ENCODE measurements around the gene VPS51.
A peak's percentile ranks its signal among the peaks of the same experiment; 100 is the strongest.

VPS51 gene

GRCh38 chr11:65095974-65096806 lies at the start of gene VPS51:
VPS51 (plus strand) TSS chr11:65096214; CDS start chr11:65096251, 37 bp downstream.
- DNase-seq, result peak; percentile 53 to 84

DNA sequence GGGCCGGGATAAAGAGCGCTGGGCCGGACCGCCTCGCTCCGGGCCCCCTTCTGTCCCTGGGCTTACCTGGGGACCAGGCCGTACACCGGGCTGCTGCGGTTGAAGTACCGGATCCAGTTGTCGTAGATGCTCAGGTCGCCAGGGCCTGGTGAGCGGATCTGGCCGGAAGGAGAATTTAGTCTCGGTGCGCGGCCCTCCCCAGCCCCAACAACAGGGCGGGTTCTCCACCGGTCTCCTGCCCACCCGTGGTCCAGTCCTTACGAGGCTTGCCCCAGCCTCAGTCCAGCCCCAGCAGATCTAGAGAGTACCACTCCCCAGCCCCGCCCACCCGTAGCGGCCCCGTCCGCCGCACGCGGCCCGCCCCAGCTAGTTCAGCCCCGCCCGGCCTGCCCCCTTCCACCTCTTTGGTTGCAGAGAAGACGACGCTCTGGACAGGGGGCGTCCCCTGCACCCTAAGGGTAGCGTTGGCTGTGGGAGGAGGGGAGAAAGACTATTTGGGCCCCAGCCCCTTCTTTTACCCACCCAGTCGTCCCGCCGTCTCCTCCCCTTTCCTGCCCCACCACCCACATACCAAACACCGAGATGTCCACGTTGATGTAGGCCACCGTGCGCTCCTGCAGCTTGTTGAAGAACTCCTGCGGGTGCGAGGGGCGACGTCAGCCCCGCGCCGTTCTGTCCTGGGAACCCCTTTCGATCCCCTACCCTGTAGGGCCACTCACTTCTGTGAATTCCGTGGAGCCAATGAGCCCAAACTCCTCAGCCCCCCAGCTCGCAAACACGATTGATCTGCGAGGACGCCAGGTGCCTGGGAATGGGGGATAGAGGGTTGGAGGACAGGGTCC lies 48.2 kb upstream of the VPS51 start:
- peak in 1 of 2 donors; percentile 6 for DNase-seq

DNA sequence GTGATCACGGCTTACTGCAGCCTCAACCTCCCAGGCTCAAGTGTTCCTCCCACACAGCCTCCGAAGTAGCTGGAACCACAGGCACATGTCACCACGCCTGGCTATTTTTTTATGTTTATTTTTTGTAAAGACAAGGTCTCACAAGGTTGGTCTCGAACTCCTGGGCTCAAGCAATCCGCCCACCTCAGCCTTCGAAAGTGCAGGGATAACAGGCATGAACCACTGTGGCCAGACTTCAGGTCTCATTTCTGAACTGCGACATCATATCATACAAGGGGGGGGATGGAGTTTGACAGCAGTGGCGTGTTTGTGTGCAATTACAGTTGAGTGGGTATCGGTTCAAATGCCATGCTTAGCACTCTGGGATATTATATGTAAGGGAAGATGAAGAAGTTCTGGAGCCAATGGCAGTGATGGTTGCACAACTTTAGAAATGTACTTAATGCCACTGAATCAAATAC lies 44.6 kb upstream of the VPS51 start:
- no peak for DNase-seq

GRCh38 chr11:65053827-65054508 lies 42.0 kb upstream of the VPS51 start:
- no peak for DNase-seq

GRCh38 chr11:65055538-65055937 lies 40.5 kb upstream of the VPS51 start:
- no peak for DNase-seq

DNA sequence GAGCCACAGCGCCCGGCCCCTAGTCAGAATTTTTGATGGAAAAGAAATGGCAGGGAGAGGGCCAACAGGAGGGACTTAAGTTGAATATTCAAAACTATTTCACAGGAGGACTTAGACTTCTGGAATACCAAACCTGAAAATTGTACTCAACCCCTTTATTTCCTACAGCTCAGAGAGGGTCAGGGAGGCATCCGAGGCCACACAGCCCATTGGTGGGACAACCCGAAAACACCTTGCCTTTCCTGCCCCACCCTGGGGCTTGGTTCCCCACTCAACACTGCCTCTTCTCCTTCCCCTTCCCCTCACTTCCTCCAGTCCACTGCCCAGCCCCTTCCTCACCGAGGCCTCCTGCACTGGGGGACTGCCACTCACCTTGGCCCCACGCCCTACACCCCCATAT lies 39.0 kb upstream of the VPS51 start:
- DNase-seq, result no peak

GRCh38 chr11:65057526-65057925 lies 38.5 kb upstream of the VPS51 start:
- no peak for DNase-seq

- DNase-seq, result no peak
Observed at GRCh38 chr11:65058012-65058411, 38.0 kb upstream of the VPS51 start.

DNA sequence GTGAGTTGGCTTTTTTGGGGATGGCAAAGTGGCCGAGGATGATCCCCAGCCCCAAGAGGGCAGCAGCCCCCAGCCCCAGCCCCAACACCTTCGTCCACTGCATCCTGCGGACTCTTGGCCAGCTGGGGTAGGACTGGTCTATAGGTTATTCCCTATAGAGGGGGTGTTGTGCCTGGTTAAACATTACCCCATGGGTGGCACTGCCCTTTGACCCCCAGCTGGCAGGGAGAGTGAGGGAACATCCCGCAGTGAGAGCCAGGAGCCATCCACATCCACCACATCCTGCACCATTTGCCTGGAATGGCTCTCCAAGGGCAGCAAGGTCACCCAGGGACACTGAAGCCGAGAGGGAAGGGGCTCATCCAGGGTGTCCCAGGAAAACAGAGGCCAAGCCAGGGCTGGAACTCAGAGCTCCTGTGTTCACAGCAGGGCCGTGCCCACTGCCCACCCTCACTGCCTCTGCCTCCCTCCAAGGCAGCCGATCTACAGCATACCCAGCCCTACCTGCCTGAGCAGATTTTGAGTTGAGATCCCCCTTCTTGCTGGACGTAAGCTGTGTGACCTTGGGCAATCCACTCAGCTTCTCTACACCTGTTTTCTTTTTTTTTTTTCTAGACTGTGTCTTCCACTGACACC lies 37.5 kb upstream of the VPS51 start, which contains the start of gene NAALADL1:
NAALADL1 (minus strand) TSS at position 135 of the 636 bp plus-strand sequence; CDS start at position 103, 32 bp downstream.
- DNase-seq, result no peak

- no peak for DNase-seq
Observed at GRCh38 chr11:65059523-65059922, 36.5 kb upstream of the VPS51 start.

DNA sequence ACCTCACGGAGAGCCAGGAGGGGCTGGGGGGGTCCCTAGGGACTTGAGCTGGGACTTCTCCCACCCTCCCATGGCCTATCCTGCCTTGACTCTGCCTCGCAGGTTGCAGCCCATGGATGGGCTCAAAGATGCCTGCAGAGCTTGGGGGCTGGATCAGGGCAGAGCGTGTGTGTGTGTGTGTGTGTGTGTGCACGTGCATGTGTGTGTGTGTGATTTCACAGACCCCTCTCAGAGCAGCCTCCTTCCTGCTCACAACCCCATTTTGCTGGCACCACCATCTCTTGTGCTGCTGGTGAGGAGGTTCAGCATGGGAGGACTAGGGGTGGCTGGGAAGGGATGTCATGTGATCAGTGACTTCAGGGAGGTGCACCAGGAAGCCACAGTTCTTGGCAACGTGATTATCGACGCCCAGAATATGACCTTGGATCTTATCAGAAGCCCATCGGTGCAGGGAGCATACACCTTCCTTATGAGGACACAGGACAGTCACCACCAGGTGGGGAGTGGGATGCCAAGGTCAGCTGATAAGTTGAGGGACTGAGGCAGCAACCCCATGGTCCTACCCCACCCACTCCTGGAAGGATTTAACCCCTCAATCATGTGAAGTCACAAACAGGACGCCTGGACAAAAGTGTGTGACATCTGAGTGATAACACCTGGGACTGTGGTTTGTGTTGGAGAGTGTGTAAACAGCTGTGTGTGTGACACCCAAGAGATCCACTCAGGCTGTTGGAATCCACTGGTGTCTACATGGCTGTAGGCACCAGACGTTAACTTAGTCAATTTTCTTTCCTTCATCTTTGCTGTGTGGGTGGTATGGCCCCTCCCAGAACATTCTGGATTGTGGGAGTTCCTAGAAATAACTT lies 35.8 kb upstream of the VPS51 start:
- no peak for DNase-seq

- no peak for DNase-seq
Observed at GRCh38 chr11:65060913-65061408, 35.1 kb upstream of the VPS51 start.

- DNase-seq, result no peak
Observed at GRCh38 chr11:65063532-65063931, 32.5 kb upstream of the VPS51 start.

DNA sequence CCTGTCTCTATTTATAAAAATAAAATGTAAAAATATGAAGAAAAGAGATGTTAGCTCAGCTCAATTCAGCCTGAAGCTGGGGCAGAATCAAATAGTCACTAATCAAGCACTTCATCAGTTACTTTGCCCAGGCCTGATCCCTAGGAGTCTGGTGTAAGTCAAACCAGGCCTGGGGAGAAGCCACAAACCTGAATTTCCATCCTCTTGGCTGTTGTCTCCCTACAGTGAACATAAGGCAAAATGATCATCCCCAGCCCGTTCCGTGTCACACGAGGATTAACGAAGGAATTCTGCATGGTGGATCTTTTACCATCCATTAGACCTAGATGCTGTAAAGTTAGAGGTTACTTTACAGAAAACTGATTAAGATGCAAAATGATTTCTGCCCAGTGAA lies 31.2 kb upstream of the VPS51 start:
- DNase-seq, result no peak

- no peak for DNase-seq
Observed at GRCh38 chr11:65065851-65066250, 30.2 kb upstream of the VPS51 start.

DNA sequence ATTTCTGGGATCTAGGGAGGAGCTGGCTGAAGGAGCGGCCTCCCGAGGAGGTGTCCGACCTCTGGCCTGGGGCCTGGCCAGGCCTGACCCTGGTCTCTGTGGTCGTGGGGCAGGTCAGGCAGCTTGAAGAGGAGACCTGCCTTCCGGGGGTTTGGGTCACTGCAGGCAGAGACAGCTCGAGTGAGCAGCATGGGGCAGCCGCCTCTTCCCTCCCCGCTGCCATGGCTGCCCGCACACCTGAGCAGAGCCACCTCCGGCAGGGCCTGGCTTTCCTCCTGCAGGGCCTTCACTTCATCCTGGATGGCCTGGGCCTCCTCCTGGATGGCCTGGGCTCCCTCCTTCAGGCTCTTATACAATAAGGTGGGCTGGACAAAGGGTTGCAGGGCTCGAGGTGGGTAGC lies 29.7 kb upstream of the VPS51 start:
- no peak for DNase-seq

DNA sequence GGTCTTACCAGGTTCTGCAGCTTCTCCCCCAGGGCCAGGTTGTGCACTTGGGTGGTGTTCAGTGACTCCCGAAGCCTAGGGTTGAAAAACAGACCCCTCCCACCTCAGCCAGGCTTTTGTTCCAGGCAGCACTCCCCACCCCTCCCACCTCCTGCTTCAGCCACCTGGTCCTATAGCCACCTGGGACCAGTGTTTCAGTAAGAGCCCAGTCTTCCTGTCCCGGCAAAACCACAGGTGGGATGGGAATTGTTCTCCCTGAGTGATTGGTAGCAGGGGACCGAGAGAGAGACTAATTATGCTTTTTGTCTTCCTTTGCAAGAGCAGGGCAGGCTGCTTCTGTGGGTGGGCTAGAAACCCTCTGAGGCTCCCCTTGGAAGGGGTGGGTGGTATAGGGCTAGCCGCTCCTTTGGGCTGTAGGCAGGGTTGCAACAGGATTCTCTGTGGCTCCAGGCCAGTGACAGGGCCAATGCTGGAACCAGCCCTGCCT lies 29.2 kb upstream of the VPS51 start:
- DNase-seq, result no peak

- DNase-seq, result no peak
Observed at GRCh38 chr11:65067446-65067845, 28.6 kb upstream of the VPS51 start.

- DNase-seq, result peak in 1 of 2 donors; percentile 5
Observed at GRCh38 chr11:65069217-65069616, 26.8 kb upstream of the VPS51 start.

DNA sequence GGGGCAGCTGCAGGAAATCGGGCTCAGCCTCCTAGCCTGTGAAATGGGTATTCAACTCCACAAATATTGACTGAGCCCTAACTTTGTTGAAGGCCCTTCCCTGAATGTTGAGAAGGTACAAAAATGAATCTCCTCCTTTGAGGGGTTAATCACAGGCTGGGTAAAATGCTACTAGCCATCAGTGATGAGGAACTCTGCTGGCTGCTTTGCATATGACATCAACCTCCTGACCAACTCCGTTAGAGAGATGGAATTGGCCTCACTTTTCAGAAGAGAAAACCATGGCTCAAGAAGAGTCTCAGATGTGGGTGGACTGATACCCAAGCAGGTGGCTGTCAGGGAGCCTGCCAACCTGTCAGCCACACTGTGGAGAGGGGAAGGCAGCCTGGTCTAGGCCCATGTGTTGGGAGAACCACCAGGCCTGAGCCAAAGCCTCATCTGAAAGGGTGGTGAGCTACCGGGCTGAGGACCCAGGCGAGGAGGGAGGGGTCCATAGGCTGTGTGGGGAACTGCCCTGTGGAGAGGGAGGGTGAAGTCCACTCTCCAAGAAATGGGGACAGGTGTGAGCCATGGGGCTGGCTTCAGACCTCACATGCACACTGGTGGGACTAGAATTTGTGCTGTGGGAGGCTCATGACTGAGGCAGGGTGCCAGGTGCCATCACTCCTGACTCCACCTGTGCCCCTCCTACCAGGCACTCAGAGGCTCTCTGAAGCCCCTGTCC lies 23.9 kb upstream of the VPS51 start:
- DNase-seq, result no peak

- no peak for DNase-seq
Observed at GRCh38 chr11:65072631-65072966, 23.4 kb upstream of the VPS51 start.
